ENCODE results near the gene ADARB1.

The ADARB1 gene

GRCh38 chr21:45256021-45256911 is 181.9 kb downstream of the ADARB1 start:
- TF ChIP-seq CTCF (IDR thresholded peaks at IDR 0.05) (no peak), ZFX (IDR thresholded peaks at IDR 0.05; ENCODE audit: borderline replicate concordance) (no peak)

GRCh38 chr21:45256912-45257672 is 182.7 kb downstream of the ADARB1 start:
- H3K27ac ChIP-seq: no peak overlapping the region
- no peak for TF ChIP-seq CTCF (IDR thresholded peaks at IDR 0.05)
- TF ChIP-seq ZFX (IDR thresholded peaks at IDR 0.05; ENCODE audit: borderline replicate concordance): no peak

More at GRCh38 chr21:45256021-45256911, 181.9 kb downstream of the ADARB1 start:
- H3K27ac ChIP-seq: no peak overlapping the region

- TF ChIP-seq CTCF (IDR thresholded peaks at IDR 0.05) (no peak), ZFX (IDR thresholded peaks at IDR 0.05; ENCODE audit: borderline replicate concordance) (no peak)
- H3K27ac ChIP-seq: no peak overlapping the region
Observed at GRCh38 chr21:45257673-45258341, 183.4 kb downstream of the ADARB1 start.

GRCh38 chr21:45258466-45258865 is 184.1 kb downstream of the ADARB1 start:
- TF ChIP-seq ZFX (IDR thresholded peaks at IDR 0.05; ENCODE audit: borderline replicate concordance) (no peak), CTCF (IDR thresholded peaks at IDR 0.05) (no peak)
- no peak overlapping the region for H3K27ac ChIP-seq

GRCh38 chr21:45259206-45259840 is 184.9 kb downstream of the ADARB1 start:
- TF ChIP-seq ZFX (IDR thresholded peaks at IDR 0.05; ENCODE audit: borderline replicate concordance) (no peak), CTCF (IDR thresholded peaks at IDR 0.05) (no peak)
- H3K27ac ChIP-seq: no peak overlapping the region

GRCh38 chr21:45260191-45260825 is 185.9 kb downstream of the ADARB1 start:
- TF ChIP-seq ZFX (IDR thresholded peaks at IDR 0.05; ENCODE audit: borderline replicate concordance): no peak
- no peak for TF ChIP-seq CTCF (IDR thresholded peaks at IDR 0.05)
- no peak overlapping the region for H3K27ac ChIP-seq

Measured in 22Rv1 (cell line).